ENCODE data around the gene SLIT1.

DNA sequence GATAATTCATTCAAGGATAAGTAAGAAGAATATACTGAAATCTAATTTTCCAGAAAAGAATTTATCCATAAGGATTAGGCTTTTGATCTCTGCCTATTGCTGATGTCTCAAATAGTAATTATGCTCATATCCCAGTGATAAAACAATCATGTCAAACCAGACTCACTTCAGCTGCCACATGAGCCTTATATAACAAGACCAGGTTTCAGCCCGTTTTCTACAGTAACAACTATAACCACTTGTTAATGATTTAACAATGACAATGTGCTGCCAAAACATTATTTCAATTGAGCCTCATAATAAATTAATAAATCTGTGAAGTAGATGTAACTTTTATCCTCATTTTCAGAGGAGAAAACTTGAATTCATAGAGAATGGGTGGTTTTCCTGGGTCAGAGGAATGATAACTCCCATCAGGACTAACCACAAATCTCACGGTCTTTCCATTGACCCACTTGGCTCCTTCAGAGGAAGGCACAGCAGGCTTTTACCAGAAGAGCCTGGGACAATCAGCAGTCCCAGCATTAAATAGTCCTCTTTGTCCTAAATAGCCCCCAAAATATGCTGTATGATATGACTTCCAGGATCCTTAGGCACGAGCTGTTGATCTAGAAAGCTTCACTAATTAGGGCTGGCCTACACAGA, 42.5 kb upstream of the SLIT1 start:
- TF ChIP-seq, protein P1, sequence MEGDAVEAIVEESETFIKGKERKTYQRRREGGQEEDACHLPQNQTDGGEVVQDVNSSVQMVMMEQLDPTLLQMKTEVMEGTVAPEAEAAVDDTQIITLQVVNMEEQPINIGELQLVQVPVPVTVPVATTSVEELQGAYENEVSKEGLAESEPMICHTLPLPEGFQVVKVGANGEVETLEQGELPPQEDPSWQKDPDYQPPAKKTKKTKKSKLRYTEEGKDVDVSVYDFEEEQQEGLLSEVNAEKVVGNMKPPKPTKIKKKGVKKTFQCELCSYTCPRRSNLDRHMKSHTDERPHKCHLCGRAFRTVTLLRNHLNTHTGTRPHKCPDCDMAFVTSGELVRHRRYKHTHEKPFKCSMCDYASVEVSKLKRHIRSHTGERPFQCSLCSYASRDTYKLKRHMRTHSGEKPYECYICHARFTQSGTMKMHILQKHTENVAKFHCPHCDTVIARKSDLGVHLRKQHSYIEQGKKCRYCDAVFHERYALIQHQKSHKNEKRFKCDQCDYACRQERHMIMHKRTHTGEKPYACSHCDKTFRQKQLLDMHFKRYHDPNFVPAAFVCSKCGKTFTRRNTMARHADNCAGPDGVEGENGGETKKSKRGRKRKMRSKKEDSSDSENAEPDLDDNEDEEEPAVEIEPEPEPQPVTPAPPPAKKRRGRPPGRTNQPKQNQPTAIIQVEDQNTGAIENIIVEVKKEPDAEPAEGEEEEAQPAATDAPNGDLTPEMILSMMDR (conservative IDR thresholded peaks at IDR 0.05; ENCODE audit: low read length) = no peak
- no peak for TF ChIP-seq EZH2phosphoT487 (IDR thresholded peaks at IDR 0.05; ENCODE audit: borderline replicate concordance, low read depth, low read length)
